Measurements from ENCODE around the gene IL23R.

DNA sequence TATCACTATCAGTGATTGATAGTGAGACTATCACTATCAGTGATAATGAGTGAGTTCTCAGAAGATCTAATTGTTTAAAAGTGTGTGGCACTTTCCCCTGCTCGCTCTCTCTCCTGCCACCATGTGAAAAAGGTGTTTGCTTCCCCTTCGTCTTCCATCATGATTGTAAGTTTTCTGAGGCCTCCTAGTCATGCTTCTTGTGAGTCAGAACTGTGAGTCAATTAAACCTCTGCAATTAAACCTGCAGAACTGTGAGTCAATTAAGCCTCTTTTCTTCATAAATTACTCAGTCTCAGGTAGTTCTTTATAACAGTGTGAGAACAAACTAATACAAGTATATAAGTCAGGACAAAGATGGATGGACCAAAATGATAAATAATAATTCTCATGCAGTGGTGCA, 7.0 kb upstream of the IL23R start:
- TF ChIP-seq, protein P1, sequence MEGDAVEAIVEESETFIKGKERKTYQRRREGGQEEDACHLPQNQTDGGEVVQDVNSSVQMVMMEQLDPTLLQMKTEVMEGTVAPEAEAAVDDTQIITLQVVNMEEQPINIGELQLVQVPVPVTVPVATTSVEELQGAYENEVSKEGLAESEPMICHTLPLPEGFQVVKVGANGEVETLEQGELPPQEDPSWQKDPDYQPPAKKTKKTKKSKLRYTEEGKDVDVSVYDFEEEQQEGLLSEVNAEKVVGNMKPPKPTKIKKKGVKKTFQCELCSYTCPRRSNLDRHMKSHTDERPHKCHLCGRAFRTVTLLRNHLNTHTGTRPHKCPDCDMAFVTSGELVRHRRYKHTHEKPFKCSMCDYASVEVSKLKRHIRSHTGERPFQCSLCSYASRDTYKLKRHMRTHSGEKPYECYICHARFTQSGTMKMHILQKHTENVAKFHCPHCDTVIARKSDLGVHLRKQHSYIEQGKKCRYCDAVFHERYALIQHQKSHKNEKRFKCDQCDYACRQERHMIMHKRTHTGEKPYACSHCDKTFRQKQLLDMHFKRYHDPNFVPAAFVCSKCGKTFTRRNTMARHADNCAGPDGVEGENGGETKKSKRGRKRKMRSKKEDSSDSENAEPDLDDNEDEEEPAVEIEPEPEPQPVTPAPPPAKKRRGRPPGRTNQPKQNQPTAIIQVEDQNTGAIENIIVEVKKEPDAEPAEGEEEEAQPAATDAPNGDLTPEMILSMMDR (conservative IDR thresholded peaks at IDR 0.05; ENCODE audit: low read length) = no peak
- no peak for TF ChIP-seq EZH2phosphoT487 (IDR thresholded peaks at IDR 0.05; ENCODE audit: borderline replicate concordance, low read depth, low read length)

All from OCI-LY7 (cell line).